Progenitor cell of endocrine pancreas (in vitro differentiated cells): Measurements from ENCODE around the gene COL7A1. TPM values are rescaled to one million over a fixed set of nuclear protein-coding genes. Genes with fewer than 3 reads are reported as not detected.
"Not testable (repeated sequence)": the region's sequence is repeated elsewhere in the genome, so short reads cannot be mapped to it uniquely, and the experiment has no call there.

Source experiments
- DNase-seq: peaks from one replicate; pipeline ENCODE4 v3.0.0; 2021; ENCODE audit warnings: low spot score; ENCODE audit not compliant: unreplicated experiment
- H3K27ac Mint-ChIP-seq: 2 replicates; pipeline ENCODE4 v1.8.0; 2021; ENCODE audit warnings: mild to moderate bottlenecking, moderate library complexity, mixed read lengths
- H3K27me3 Mint-ChIP-seq: 2 replicates; pipeline ENCODE4 v1.8.0; 2021; ENCODE audit warnings: mixed read lengths
- H3K36me3 Mint-ChIP-seq: 2 replicates; pipeline ENCODE4 v1.8.0; 2022; ENCODE audit warnings: mixed read lengths; ENCODE audit not compliant: insufficient read depth
- H3K4me1 Mint-ChIP-seq: 2 replicates; pipeline ENCODE4 v1.8.0; 2021; ENCODE audit warnings: low read depth, mixed read lengths
- H3K4me3 Mint-ChIP-seq: 2 replicates; pipeline ENCODE4 v1.8.0; 2021; ENCODE audit warnings: low read depth, mild to moderate bottlenecking, moderate library complexity, mixed read lengths
- H3K9me3 Mint-ChIP-seq: 2 replicates; pipeline ENCODE4 v1.8.0; 2021; ENCODE audit warnings: low read depth, mixed read lengths
- CTCF ChIP-seq: fragments of 200-600 bp; sonication (generic); IDR thresholded peaks from one replicate; pipeline ENCODE4 v1.5.0; 2021; ENCODE audit warnings: antibody characterized with exemption, mild to moderate bottlenecking; ENCODE audit not compliant: unreplicated experiment
- total RNA-seq: library from RNA; stranded (reverse); gene quantifications from 2 replicates; pipeline ENCODE4 v1.2.1, GENCODE V29; 2021

COL7A1 gene
- total RNA-seq, 1 donor from 2014 or later = 38.4 TPM

GRCh38 chr3:48535578-48535977 lies 59.6 kb downstream of the COL7A1 start:
- Mint-ChIP-seq H3K9me3 (no peaks in the 10 kb centered on the region), H3K27me3 (no peaks in the 10 kb centered on the region), H3K4me1 (no peaks in the 10 kb centered on the region), H3K36me3 (peaks cover 14% of the 10 kb centered on the region), H3K4me3 (no peak overlapping the region), H3K27ac (no peak overlapping the region)
- no peak for DNase-seq
- no peak for TF ChIP-seq CTCF

- no peaks in the 10 kb centered on the region for H3K4me1 Mint-ChIP-seq
- TF ChIP-seq CTCF = no peak
- no peak overlapping the region for H3K27ac Mint-ChIP-seq
- H3K27me3 Mint-ChIP-seq = no peaks in the 10 kb centered on the region
- no peak for DNase-seq
- H3K9me3 Mint-ChIP-seq = no peaks in the 10 kb centered on the region
- peaks cover 18% of the 10 kb centered on the region for H3K36me3 Mint-ChIP-seq
- H3K4me3 Mint-ChIP-seq = no peak overlapping the region
Observed at GRCh38 chr3:48532977-48533337, 62.2 kb downstream of the COL7A1 start.

GRCh38 chr3:48532271-48532976 lies 62.7 kb downstream of the COL7A1 start:
- H3K27me3 Mint-ChIP-seq = no peaks in the 10 kb centered on the region
- H3K9me3 Mint-ChIP-seq = no peaks in the 10 kb centered on the region
- no peak overlapping the region for H3K27ac Mint-ChIP-seq
- no peaks in the 10 kb centered on the region for H3K4me1 Mint-ChIP-seq
- H3K36me3 Mint-ChIP-seq = peaks cover 18% of the 10 kb centered on the region
- no peak for TF ChIP-seq CTCF
- H3K4me3 Mint-ChIP-seq = no peak overlapping the region
- DNase-seq = no peak

- H3K27ac Mint-ChIP-seq, DNase-seq, H3K27me3 Mint-ChIP-seq, H3K4me1 Mint-ChIP-seq, H3K4me3 Mint-ChIP-seq, H3K9me3 Mint-ChIP-seq: not testable (repeated sequence)
- H3K36me3 Mint-ChIP-seq = peaks cover 20% of the 10 kb centered on the region
Observed at GRCh38 chr3:48530701-48531100, 64.4 kb downstream of the COL7A1 start.

- no peaks in the 10 kb centered on the region for H3K27me3 Mint-ChIP-seq
- H3K36me3 Mint-ChIP-seq = peaks cover 17% of the 10 kb centered on the region
- no peak overlapping the region for H3K27ac Mint-ChIP-seq
- no peak for DNase-seq
- H3K9me3 Mint-ChIP-seq = no peaks in the 10 kb centered on the region
- no peak for TF ChIP-seq CTCF
- no peaks in the 10 kb centered on the region for H3K4me1 Mint-ChIP-seq
- H3K4me3 Mint-ChIP-seq = no peak overlapping the region
Observed at GRCh38 chr3:48528754-48529153, 66.4 kb downstream of the COL7A1 start.

- H3K9me3 Mint-ChIP-seq = no peaks in the 10 kb centered on the region
Observed at GRCh38 chr3:48528048-48528447, 67.1 kb downstream of the COL7A1 start.

More at GRCh38 chr3:48528048-48528447, 67.1 kb downstream of the COL7A1 start:
- no peaks in the 10 kb centered on the region for H3K27me3 Mint-ChIP-seq
- H3K27ac Mint-ChIP-seq = no peak overlapping the region
- no peak for TF ChIP-seq CTCF
- DNase-seq = no peak
- no peak overlapping the region for H3K4me3 Mint-ChIP-seq
- H3K36me3 Mint-ChIP-seq = peaks cover 17% of the 10 kb centered on the region
- H3K4me1 Mint-ChIP-seq = no peaks in the 10 kb centered on the region
